BE2C (cell line): Measurements from ENCODE around the gene TTC38.
"Not testable (repeated sequence)": the region's sequence is repeated elsewhere in the genome, so short reads cannot be mapped to it uniquely, and the experiment has no call there.

Experiments
- DNase-seq: peaks from one replicate; pipeline ENCODE4 v3.0.0-alpha.2; 2020
- H3K27me3 ChIP-seq: fragments of 250-450 bp; sonication (Bioruptor Pico); 2 replicates; pipeline ENCODE4 v1.5.1; 2020; ENCODE audit warnings: mild to moderate bottlenecking
- H3K36me3 ChIP-seq: fragments of 250-450 bp; sonication (Bioruptor Pico); 2 replicates; pipeline ENCODE4 v1.5.1; 2020; ENCODE audit warnings: mild to moderate bottlenecking
- H3K4me1 ChIP-seq: fragments of 250-450 bp; sonication (Bioruptor Pico); 2 replicates; pipeline ENCODE4 v1.5.1; 2020
- H3K4me3 ChIP-seq: 2 replicates; pipeline ENCODE4 v1.5.1; 2011; ENCODE audit warnings: low read depth, low read length
- H3K9me3 ChIP-seq: fragments of 250-450 bp; sonication (Bioruptor Pico); 2 replicates; pipeline ENCODE4 v1.5.1; 2020
- CTCF ChIP-seq: IDR thresholded peaks from 2 replicates; pipeline ENCODE4 v1.5.1; 2012; ENCODE audit warnings: mild to moderate bottlenecking, low read depth, low read length

Gene TTC38

GRCh38 chr22:46260038-46260437 is 7.8 kb upstream of the TTC38 start:
- H3K9me3 ChIP-seq = no peaks in the 10 kb centered on the region
- H3K4me1 ChIP-seq = no peaks in the 10 kb centered on the region
- TF ChIP-seq CTCF = no peak
- H3K27me3 ChIP-seq = no peaks in the 10 kb centered on the region
- DNase-seq = no peak
- H3K4me3 ChIP-seq = no peak overlapping the region
- H3K36me3 ChIP-seq = no peaks in the 10 kb centered on the region

DNA sequence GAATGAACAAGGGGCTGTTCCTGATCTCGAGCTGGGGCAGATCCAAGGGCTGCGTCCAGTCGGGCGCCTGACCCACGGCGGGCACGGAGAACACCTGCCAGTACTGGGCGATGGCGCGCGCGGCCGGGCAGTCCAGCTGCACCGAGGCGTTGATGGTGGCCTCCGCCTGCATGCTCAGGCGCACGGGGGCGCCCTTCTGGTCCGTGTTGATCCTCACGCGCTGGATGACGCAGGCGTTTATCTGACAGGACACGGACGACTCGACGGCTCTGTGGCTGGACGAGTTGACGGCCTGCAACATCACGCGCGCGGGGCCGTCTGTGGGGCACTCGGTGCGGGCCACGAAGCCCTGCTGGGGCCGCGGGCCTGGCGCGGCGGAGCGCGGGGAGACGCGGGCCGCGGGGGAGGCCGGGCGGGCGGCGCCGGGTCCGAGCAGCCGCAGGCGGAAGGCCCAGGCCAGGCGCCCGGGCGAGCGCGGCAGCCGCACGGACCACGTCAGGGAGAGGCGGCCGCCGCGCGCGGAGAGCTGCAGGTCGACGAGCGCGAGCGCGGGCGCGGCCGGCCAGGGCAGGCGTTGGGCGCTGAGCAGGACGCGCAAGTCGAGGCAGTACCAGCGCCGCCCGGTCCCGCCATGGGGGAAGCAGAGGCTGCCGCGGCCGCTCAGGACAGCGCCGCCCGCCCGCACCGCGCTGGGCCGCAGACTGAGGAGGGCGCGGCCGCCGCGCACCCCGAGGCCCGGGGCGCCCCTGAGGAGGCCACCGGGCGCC is 5.2 kb upstream of the TTC38 start:
- no peak for TF ChIP-seq CTCF
- Histone ChIP-seq H3K36me3 (no peaks in the 10 kb centered on the region), H3K9me3 (no peaks in the 10 kb centered on the region), H3K27me3 (no peaks in the 10 kb centered on the region), H3K4me1 (no peaks in the 10 kb centered on the region), H3K4me3 (no peak overlapping the region)
- no peak for DNase-seq

- Histone ChIP-seq H3K4me1 (no peaks in the 10 kb centered on the region), H3K4me3 (no peak within 1 kb of the TSS), H3K36me3 (peaks cover 2% of the 10 kb centered on the region; the same call in 1 of the 2 replicates), H3K27me3 (no peaks in the 10 kb centered on the region), H3K9me3 (no peaks in the 10 kb centered on the region)
- no peak for TF ChIP-seq CTCF
- no peak for DNase-seq
Measured at GRCh38 chr22:46263216-46263590, 4.6 kb upstream of the TTC38 start, which contains the start of gene PKDREJ. PKDREJ (minus strand) TSS chr22:46263343; CDS start chr22:46263322, 21 bp downstream.

GRCh38 chr22:46264520-46264919 is 3.3 kb upstream of the TTC38 start:
- H3K36me3 ChIP-seq, H3K9me3 ChIP-seq, DNase-seq, H3K4me3 ChIP-seq, H3K4me1 ChIP-seq, H3K27me3 ChIP-seq: not testable (repeated sequence)

DNA sequence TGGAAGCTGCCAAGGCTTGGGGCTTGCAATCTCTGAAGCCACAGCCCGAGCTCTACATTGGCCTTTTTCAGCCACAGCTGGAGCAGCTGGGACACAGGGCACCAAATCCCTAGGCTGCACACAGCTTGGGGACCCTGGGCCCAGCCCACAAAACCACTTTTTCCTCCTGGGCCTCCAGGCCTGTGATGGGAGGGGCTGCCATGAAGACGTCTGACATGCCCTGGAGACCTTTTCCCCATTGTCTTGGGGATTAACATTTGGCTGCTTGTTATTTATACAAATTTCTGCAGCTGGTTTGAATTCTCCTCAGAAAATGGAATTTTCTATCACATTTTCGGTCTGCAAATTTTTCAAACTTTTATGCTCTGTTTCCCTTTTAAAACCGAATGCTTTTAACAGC is 2.2 kb upstream of the TTC38 start:
- H3K9me3 ChIP-seq, H3K36me3 ChIP-seq, DNase-seq, H3K4me3 ChIP-seq, H3K4me1 ChIP-seq, H3K27me3 ChIP-seq: not testable (repeated sequence)

GRCh38 chr22:46269564-46269963 is 1.8 kb downstream of the TTC38 start:
- Histone ChIP-seq H3K27me3 (no peaks in the 10 kb centered on the region), H3K36me3 (peaks cover 8% of the 10 kb centered on the region), H3K4me1 (no peaks in the 10 kb centered on the region), H3K4me3 (no peak overlapping the region), H3K9me3 (no peaks in the 10 kb centered on the region)
- DNase-seq = no peak
- no peak for TF ChIP-seq CTCF

DNA sequence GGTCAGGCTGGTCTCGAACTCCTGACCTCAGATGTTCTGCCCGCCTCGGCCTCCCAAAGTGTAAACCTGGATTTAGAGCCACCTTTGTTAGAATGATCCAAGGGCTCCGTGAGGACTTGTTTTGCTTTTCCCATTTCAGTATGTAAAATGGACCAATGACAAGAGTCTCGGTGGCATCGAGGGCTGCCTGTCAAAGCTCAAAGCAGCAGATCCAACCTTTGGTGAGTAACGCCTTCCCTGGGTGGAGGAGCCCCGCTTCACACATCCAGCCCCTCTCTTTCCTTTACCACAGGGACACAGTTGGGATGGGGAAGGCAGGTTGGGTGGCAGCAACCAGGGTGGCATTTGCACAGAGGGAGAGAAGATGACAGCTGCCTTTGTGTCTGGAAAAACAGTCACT is 4.4 kb downstream of the TTC38 start:
- Histone ChIP-seq H3K4me1 (no peaks in the 10 kb centered on the region), H3K9me3 (no peaks in the 10 kb centered on the region), H3K4me3 (no peak overlapping the region), H3K36me3 (peaks cover 22% of the 10 kb centered on the region), H3K27me3 (no peaks in the 10 kb centered on the region)
- no peak for DNase-seq
- TF ChIP-seq CTCF = no peak
